Measurements from ENCODE around the gene CLCN7.

The CLCN7 gene

DNA sequence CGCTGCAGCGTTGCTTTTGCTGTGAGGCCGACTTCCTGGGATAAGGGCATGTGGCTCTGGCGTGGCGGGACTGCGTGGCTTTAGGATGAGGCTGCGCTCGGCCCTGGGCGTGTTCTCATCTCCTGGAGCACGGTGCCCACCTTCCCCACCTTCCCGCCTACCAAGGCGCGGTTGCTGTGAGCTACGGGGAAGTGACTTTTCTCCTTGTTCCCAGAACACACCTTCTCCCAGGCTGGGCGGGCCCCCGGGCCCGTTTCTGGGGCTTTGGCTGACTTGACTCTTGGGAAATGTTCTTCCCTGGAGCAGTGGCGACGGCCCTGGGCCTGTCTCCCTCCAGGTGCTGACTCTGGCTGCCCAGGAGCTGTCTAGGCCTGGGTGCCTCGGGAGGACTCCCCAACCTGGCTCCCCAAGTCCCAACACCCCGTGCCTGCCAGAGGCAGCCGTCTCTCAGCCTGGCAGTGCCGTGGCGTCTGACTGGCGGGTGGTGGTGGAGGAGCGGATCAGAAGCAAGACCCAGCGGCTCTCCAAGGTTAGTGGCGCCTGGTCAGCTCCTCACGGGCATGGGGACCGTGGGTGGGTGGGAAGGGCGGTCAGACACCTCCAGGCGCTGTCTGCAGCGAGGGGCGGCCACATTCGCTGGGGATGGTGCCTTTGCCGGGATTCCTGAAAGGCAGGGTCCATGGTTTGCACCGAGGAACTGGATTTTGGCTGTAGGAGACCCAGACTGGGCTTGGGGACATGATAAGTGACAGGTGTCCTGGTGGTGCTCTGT is 30.4 kb upstream of the CLCN7 start:
- DNase-seq = no peak
- no peaks in the 10 kb centered on the region for H3K27me3 Mint-ChIP-seq (ENCODE audit: low read depth, poor library complexity)
- no peaks in the 10 kb centered on the region for H3K4me1 Mint-ChIP-seq
- H3K4me3 Mint-ChIP-seq = no peak overlapping the region
- TF ChIP-seq, protein P1, sequence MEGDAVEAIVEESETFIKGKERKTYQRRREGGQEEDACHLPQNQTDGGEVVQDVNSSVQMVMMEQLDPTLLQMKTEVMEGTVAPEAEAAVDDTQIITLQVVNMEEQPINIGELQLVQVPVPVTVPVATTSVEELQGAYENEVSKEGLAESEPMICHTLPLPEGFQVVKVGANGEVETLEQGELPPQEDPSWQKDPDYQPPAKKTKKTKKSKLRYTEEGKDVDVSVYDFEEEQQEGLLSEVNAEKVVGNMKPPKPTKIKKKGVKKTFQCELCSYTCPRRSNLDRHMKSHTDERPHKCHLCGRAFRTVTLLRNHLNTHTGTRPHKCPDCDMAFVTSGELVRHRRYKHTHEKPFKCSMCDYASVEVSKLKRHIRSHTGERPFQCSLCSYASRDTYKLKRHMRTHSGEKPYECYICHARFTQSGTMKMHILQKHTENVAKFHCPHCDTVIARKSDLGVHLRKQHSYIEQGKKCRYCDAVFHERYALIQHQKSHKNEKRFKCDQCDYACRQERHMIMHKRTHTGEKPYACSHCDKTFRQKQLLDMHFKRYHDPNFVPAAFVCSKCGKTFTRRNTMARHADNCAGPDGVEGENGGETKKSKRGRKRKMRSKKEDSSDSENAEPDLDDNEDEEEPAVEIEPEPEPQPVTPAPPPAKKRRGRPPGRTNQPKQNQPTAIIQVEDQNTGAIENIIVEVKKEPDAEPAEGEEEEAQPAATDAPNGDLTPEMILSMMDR (IDR thresholded peaks at IDR 0.05) = no peak
- H3K36me3 Mint-ChIP-seq (ENCODE audit: low read depth) = peaks cover 22% of the 10 kb centered on the region
- no peak overlapping the region for H3K27ac Mint-ChIP-seq
- H3K9me3 Mint-ChIP-seq = no peaks in the 10 kb centered on the region

DNA sequence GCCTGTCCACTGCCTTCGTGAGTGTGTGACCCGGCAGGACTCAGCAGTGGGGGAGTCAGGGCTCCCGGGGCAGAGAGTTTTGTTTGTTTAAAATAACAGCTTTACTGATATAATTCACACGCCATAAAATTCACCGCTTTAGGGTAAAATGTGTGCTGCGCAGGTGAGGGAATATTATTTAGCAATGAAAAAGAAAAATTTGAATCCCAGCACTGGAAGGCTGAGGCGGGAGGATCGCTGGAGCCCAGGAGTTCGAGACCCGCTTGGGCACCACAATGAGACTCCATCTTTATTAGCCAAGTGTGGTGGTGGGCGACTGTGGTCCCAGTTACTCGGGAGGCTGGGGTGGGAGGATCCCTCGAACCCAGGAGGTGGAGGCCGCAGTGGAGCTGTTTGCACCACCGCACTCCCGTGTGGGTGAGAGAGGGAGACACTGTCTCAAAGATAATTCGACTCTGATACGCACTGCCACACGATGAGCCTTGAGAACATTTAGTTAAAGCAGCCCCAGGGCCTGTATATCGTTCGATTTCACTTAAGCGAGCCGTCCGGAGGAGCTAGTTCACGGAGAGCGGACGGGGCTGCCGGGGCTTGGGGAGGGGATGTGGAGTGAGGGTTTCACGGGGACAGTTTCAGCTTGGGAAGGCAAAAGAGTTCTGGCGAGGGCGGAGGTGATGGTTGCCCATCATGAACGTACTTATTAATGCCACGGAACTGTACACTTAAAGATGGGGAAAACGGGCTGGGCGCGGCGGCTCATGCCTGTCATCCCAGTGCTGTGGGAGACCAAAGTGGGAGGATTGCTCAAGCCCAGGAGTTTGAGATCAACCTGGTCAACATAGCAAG is 28.5 kb upstream of the CLCN7 start:
- H3K27ac Mint-ChIP-seq = no peak overlapping the region
- H3K36me3 Mint-ChIP-seq (ENCODE audit: low read depth) = peaks cover 27% of the 10 kb centered on the region
- H3K4me3 Mint-ChIP-seq = no peak overlapping the region
- DNase-seq = no peak
- no peaks in the 10 kb centered on the region for H3K9me3 Mint-ChIP-seq
- no peaks in the 10 kb centered on the region for H3K27me3 Mint-ChIP-seq (ENCODE audit: low read depth, poor library complexity)
- TF ChIP-seq, protein P1 (IDR thresholded peaks at IDR 0.05) = no peak
- no peaks in the 10 kb centered on the region for H3K4me1 Mint-ChIP-seq

DNA sequence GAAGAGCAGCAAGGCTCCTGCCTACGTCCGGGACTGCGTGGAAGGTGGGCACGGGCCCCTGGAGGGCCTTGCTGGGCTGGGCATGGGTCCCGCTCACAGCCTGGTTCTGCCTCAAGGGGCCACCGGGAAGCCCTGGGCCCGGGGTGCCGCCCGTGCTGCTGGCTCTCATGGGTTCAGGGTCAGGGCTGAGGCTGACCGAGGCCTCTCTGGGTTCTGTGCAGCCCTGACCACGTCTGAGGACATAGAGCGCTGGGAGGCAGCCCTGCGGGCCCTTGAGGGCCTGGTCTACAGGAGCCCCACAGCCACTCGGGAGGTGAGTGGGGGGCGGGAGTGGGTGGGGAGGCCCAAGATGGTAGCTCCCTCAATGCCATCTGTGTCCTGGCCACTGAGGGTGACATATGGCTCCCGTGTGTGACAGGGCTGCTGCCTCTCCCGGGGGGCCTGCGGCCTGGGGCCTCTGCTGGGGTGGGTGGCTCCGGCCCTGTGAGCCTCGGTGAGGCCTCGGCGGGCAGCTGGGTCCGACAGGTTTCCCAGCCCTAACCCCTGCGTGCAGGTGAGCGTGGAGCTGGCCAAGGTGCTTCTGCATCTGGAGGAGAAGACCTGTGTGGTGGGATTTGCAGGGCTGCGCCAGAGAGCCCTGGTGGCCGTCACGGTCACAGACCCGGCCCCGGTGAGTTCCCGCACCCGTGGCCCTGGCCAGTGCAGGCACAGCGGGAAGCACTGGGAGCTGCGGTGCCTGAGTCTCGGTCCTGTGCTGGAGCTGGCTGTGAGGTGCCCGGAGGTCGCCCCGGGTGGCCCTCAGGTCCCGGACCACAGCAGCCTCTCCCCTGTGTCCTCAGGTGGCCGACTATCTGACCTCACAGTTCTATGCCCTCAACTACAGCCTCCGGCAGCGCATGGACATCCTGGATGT is 27.5 kb upstream of the CLCN7 start:
- no peak for DNase-seq
- no peak overlapping the region for H3K27ac Mint-ChIP-seq
- H3K4me3 Mint-ChIP-seq = no peak overlapping the region
- no peaks in the 10 kb centered on the region for H3K9me3 Mint-ChIP-seq
- H3K27me3 Mint-ChIP-seq (ENCODE audit: low read depth, poor library complexity) = no peaks in the 10 kb centered on the region
- H3K4me1 Mint-ChIP-seq = no peaks in the 10 kb centered on the region
- TF ChIP-seq, protein P1 (IDR thresholded peaks at IDR 0.05) = no peak
- peaks cover 24% of the 10 kb centered on the region for H3K36me3 Mint-ChIP-seq (ENCODE audit: low read depth)

DNA sequence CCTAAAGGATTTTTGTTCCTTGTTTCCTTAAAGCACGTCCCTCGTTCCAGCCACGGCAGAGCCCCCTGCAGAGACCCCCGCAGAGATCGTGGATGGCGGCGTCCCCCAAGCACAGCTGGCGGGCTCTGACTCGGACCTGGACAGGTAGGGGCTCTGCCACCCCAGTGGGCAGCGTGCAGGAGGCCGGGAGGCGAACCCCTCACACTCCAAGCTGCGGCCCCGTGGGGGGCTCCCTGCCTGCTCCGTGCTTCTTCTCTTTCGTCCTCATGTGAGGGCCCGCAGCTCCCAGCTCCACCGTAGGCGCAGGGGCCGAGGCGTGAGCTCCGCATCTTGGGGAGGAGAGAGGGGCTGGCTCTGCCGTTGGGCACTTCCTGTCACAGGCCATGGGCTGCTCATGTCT is 26.8 kb upstream of the CLCN7 start:
- DNase-seq = no peak
- no peak overlapping the region for H3K27ac Mint-ChIP-seq
- H3K36me3 Mint-ChIP-seq (ENCODE audit: low read depth) = peaks cover 22% of the 10 kb centered on the region
- H3K4me3 Mint-ChIP-seq = no peak overlapping the region
- H3K4me1 Mint-ChIP-seq = no peaks in the 10 kb centered on the region
- H3K27me3 Mint-ChIP-seq (ENCODE audit: low read depth, poor library complexity) = no peaks in the 10 kb centered on the region
- TF ChIP-seq, protein P1 (IDR thresholded peaks at IDR 0.05) = no peak
- H3K9me3 Mint-ChIP-seq = no peaks in the 10 kb centered on the region

DNA sequence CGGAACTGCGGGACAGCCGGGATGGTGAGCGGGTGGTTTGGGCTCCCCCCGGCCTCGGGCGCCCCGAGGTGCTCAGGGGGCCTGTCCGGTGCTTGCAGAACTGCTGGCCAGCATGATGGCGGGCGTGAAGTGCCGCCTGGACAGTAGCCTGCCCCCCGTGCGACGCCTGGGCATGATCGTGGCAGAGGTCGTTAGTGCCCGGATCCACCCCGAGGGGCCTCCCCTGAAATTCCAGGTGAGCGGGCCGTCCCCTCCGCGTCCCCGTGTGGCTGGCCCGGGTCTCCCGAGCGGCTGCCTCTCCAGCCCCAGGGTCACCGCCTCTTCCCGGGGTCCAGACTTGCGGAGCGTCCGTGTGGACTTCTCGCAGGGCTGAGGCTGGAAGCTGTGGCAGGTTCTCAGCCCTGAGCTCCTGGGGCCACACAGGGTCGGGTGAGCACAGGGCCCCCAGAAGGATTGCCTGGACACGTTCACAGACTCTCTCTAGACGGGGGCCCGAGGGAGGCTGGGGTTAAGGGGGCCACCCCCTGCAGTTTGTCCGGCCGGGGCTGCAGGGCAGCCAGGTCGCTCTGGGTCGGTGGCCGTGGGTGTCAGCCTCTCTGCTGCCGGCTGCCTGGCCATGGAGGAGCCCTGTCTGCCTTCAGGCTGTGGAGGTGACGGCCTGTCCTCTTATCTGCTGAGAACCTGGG is 25.8 kb upstream of the CLCN7 start:
- TF ChIP-seq, protein P1 (IDR thresholded peaks at IDR 0.05) = no peak
- H3K27ac Mint-ChIP-seq = no peak overlapping the region
- H3K9me3 Mint-ChIP-seq = no peaks in the 10 kb centered on the region
- H3K36me3 Mint-ChIP-seq (ENCODE audit: low read depth) = peaks cover 22% of the 10 kb centered on the region
- H3K4me1 Mint-ChIP-seq = no peaks in the 10 kb centered on the region
- no peaks in the 10 kb centered on the region for H3K27me3 Mint-ChIP-seq (ENCODE audit: low read depth, poor library complexity)
- H3K4me3 Mint-ChIP-seq = no peak overlapping the region
- no peak for DNase-seq
